GM23338 (cell line): ENCODE data around the gene CADPS.

Experiments used
- EZH2 ChIP-seq: fragments of 200-600 bp; sonication (generic); IDR thresholded peaks from one replicate; pipeline ENCODE4 v1.8.0; 2017; ENCODE audit warnings: antibody characterized with exemption, mild to moderate bottlenecking, low read depth; ENCODE audit not compliant: unreplicated experiment
- EZH2phosphoT487 ChIP-seq: fragments of 200-600 bp; sonication (generic); IDR thresholded peaks from one replicate; pipeline ENCODE4 v1.8.1; 2018; ENCODE audit warnings: antibody characterized with exemption; ENCODE audit not compliant: unreplicated experiment
- JUNB ChIP-seq: IDR thresholded peaks from one replicate; pipeline ENCODE4 v1.6.1; 2016; ENCODE audit warnings: antibody characterized with exemption; ENCODE audit not compliant: unreplicated experiment
- NANOG ChIP-seq: IDR thresholded peaks from 2 replicates; pipeline ENCODE4 v1.6.1; 2016; ENCODE audit warnings: antibody characterized with exemption, borderline replicate concordance
- POLR2AphosphoS5 ChIP-seq: IDR thresholded peaks from 2 replicates; pipeline ENCODE4 v1.6.1; 2016; ENCODE audit warnings: antibody characterized with exemption, low read depth
- STAT1 ChIP-seq: IDR thresholded peaks from one replicate; pipeline ENCODE4 v1.6.1; 2016; ENCODE audit warnings: antibody characterized with exemption; ENCODE audit not compliant: unreplicated experiment
- TF ChIP-seq, protein P1 (sequence below), 2 experiments: fragments of 200-600 bp in 1 of 2; sonication (generic) in 1 of 2; conservative IDR thresholded peaks; 2 replicates each; pipeline versions ENCODE4 v1.5.1 to v1.6.1; 2016 to 2017; ENCODE audit warnings: antibody characterized with exemption in 2 of 2, low read depth in 2 of 2, mild to moderate bottlenecking in 2 of 2, moderate library complexity in 1 of 2

DNA sequence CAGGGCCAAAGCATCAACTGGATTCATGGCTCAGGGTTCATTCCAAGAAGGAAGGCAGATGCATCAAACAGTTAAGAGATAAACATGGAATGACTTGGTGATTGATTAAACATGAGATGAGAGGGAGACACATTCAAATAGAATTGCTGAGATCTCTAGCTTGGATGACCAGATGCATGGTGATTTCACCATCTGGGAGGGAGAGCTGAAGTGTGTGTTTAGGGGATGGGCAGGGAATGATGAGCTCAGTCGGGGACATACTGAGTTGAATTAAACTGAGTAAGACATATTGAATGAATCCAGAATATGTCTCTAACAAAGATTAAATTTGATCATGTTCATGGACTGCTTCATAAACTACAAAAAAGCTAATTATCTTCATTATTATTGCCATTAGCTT lies 35.5 kb downstream of the CADPS start:
- TF ChIP-seq, protein P1, sequence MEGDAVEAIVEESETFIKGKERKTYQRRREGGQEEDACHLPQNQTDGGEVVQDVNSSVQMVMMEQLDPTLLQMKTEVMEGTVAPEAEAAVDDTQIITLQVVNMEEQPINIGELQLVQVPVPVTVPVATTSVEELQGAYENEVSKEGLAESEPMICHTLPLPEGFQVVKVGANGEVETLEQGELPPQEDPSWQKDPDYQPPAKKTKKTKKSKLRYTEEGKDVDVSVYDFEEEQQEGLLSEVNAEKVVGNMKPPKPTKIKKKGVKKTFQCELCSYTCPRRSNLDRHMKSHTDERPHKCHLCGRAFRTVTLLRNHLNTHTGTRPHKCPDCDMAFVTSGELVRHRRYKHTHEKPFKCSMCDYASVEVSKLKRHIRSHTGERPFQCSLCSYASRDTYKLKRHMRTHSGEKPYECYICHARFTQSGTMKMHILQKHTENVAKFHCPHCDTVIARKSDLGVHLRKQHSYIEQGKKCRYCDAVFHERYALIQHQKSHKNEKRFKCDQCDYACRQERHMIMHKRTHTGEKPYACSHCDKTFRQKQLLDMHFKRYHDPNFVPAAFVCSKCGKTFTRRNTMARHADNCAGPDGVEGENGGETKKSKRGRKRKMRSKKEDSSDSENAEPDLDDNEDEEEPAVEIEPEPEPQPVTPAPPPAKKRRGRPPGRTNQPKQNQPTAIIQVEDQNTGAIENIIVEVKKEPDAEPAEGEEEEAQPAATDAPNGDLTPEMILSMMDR (conservative IDR thresholded peaks at IDR 0.05; ENCODE audit: low read depth in 2 of 2): no peak
- TF ChIP-seq EZH2 (no peak), EZH2phosphoT487 (no peak), POLR2AphosphoS5 (no peak), NANOG (no peak), JUNB (no peak), STAT1 (no peak)
